GM23338 (cell line): ENCODE data around the gene C17orf107. TPM values are rescaled to one million over a fixed set of nuclear protein-coding genes. Genes with fewer than 3 reads are reported as not detected.

Source experiments
- ATAC-seq: fragments of 200-7000 bp; cut with Tn5 transposase; 3 replicates; pipeline ENCODE4 v1.9.1; 2020
- DNase-seq: peaks from one replicate; pipeline ENCODE4 v3.0.0-alpha.2; 2015; ENCODE audit warnings: low spot score
- H2AFZ ChIP-seq: fragments of 200-600 bp; sonication (generic); 2 replicates; pipeline ENCODE4 v1.8.0; 2016; ENCODE audit warnings: antibody characterized with exemption, mild to moderate bottlenecking, moderate library complexity
- H3F3A ChIP-seq: fragments of 200-600 bp; sonication (generic); replicated peaks from 2 replicates; pipeline ENCODE4 v1.8.0; 2017; ENCODE audit warnings: antibody characterized with exemption, mixed run types, low read depth
- H3K27ac ChIP-seq: fragments of 200-600 bp; sonication (generic); 2 replicates; pipeline ENCODE4 v1.6.1; 2016; ENCODE audit warnings: low read depth
- H3K27me3 ChIP-seq: fragments of 200-600 bp; sonication (generic); 2 replicates; pipeline ENCODE4 v1.8.0; 2016; ENCODE audit warnings: mild to moderate bottlenecking, mixed run types, moderate library complexity; ENCODE audit not compliant: insufficient read depth
- H3K36me3 ChIP-seq: fragments of 200-600 bp; sonication (generic); 2 replicates; pipeline ENCODE4 v1.8.0; 2016; ENCODE audit warnings: mild to moderate bottlenecking; ENCODE audit not compliant: insufficient read depth
- H3K4me1 ChIP-seq: fragments of 200-600 bp; sonication (generic); 2 replicates; pipeline ENCODE4 v1.8.0; 2016; ENCODE audit warnings: mild to moderate bottlenecking, moderate library complexity; ENCODE audit not compliant: insufficient read depth
- H3K4me2 ChIP-seq: fragments of 200-600 bp; sonication (generic); 2 replicates; pipeline ENCODE4 v1.7.1; 2017; ENCODE audit warnings: mixed run types
- H3K4me3 ChIP-seq: fragments of 200-600 bp; sonication (generic); 2 replicates; pipeline ENCODE4 v1.6.1; 2016; ENCODE audit warnings: mixed run types
- H3K79me2 ChIP-seq: fragments of 200-600 bp; sonication (generic); replicated peaks from 2 replicates; pipeline ENCODE4 v1.8.0; 2017; ENCODE audit warnings: mild to moderate bottlenecking; ENCODE audit not compliant: insufficient read depth
- H3K9me2 ChIP-seq: fragments of 200-600 bp; sonication (generic); 2 replicates; pipeline ENCODE4 v1.8.0; 2017; ENCODE audit not compliant: insufficient read depth
- H4K20me1 ChIP-seq: fragments of 200-600 bp; sonication (generic); replicated peaks from 2 replicates; pipeline ENCODE4 v1.8.0; 2017; ENCODE audit warnings: mild to moderate bottlenecking; ENCODE audit not compliant: insufficient read depth
- H3K27ac Mint-ChIP-seq: 2 replicates; pipeline ENCODE4 v1.8.0; 2020; ENCODE audit warnings: inconsistent platforms, mild to moderate bottlenecking, moderate library complexity, mixed read lengths
- H3K27me3 Mint-ChIP-seq: 3 replicates; pipeline ENCODE4 v1.8.0; 2022; ENCODE audit warnings: low read depth, mild to moderate bottlenecking, moderate library complexity, mixed read lengths, inconsistent platforms; ENCODE audit not compliant: insufficient read depth, poor library complexity
- H3K36me3 Mint-ChIP-seq: 3 replicates; pipeline ENCODE4 v1.8.0; 2021; ENCODE audit warnings: low read depth, mild to moderate bottlenecking, inconsistent platforms, moderate library complexity, mixed read lengths
- H3K4me1 Mint-ChIP-seq: 3 replicates; pipeline ENCODE4 v1.8.0; 2020; ENCODE audit warnings: mild to moderate bottlenecking, inconsistent platforms, mixed read lengths
- H3K4me3 Mint-ChIP-seq: 3 replicates; pipeline ENCODE4 v1.8.0; 2021; ENCODE audit warnings: moderate library complexity, mild to moderate bottlenecking, inconsistent platforms, mixed read lengths
- H3K9me3 Mint-ChIP-seq: 3 replicates; pipeline ENCODE4 v1.8.0; 2020; ENCODE audit warnings: moderate library complexity, mild to moderate bottlenecking, inconsistent platforms, mixed read lengths
- CREB1 ChIP-seq: fragments of 250-450 bp; sonication (Bioruptor Pico); IDR thresholded peaks from 2 replicates; pipeline ENCODE4 v1.5.0; 2020; ENCODE audit warnings: low read depth, mild to moderate bottlenecking, moderate library complexity
- ETS1 ChIP-seq: IDR thresholded peaks from 2 replicates; pipeline ENCODE4 v1.6.1; 2016; ENCODE audit warnings: antibody characterized with exemption
- EZH2 ChIP-seq: fragments of 200-600 bp; sonication (generic); IDR thresholded peaks from one replicate; pipeline ENCODE4 v1.8.0; 2017; ENCODE audit warnings: antibody characterized with exemption, mild to moderate bottlenecking, low read depth; ENCODE audit not compliant: unreplicated experiment
- EZH2phosphoT487 ChIP-seq: fragments of 200-600 bp; sonication (generic); IDR thresholded peaks from one replicate; pipeline ENCODE4 v1.8.1; 2018; ENCODE audit warnings: antibody characterized with exemption; ENCODE audit not compliant: unreplicated experiment
- JUNB ChIP-seq: IDR thresholded peaks from one replicate; pipeline ENCODE4 v1.6.1; 2016; ENCODE audit warnings: antibody characterized with exemption; ENCODE audit not compliant: unreplicated experiment
- NANOG ChIP-seq: IDR thresholded peaks from 2 replicates; pipeline ENCODE4 v1.6.1; 2016; ENCODE audit warnings: antibody characterized with exemption, borderline replicate concordance
- POLR2AphosphoS5 ChIP-seq: IDR thresholded peaks from 2 replicates; pipeline ENCODE4 v1.6.1; 2016; ENCODE audit warnings: antibody characterized with exemption, low read depth
- REST ChIP-seq: IDR thresholded peaks from one replicate; pipeline ENCODE4 v1.6.1; 2018; ENCODE audit warnings: antibody characterized with exemption; ENCODE audit not compliant: unreplicated experiment
- STAT1 ChIP-seq: IDR thresholded peaks from one replicate; pipeline ENCODE4 v1.6.1; 2016; ENCODE audit warnings: antibody characterized with exemption; ENCODE audit not compliant: unreplicated experiment
- ZNF114 ChIP-seq: fragments of 250-450 bp; sonication (Bioruptor Pico); IDR thresholded peaks from 2 replicates; pipeline ENCODE4 v1.5.0; 2020; ENCODE audit warnings: mild to moderate bottlenecking, moderate library complexity
- ZNF331 ChIP-seq: fragments of 250-450 bp; sonication (Bioruptor Pico); IDR thresholded peaks from 2 replicates; pipeline ENCODE4 v1.5.0; 2020; ENCODE audit warnings: low read depth, mild to moderate bottlenecking, moderate library complexity
- ZNF462 ChIP-seq: fragments of 250-450 bp; sonication (Bioruptor Pico); IDR thresholded peaks from 2 replicates; pipeline ENCODE4 v1.5.0; 2020; ENCODE audit warnings: mild to moderate bottlenecking, moderate library complexity
- polyA plus RNA-seq: library from polyadenylated mRNA; unstranded; fragments of >200 nt; fragmentation: Nextera tagmentation; extraction: Ambion mirVana; gene quantifications from 2 replicates; pipeline ENCODE4 v1.2.1, GENCODE V29; 2016
- total RNA-seq: library from RNA; depleted of rRNA; stranded (reverse); fragments of >200 nt; shearing (Covaris generic); gene quantifications from 2 replicates; pipeline ENCODE4 v1.2.3, GENCODE V29; 2014
- TF ChIP-seq, protein P1 (sequence below), 2 experiments: fragments of 200-600 bp in 1 of 2; sonication (generic) in 1 of 2; conservative IDR thresholded peaks; 2 replicates each; pipeline versions ENCODE4 v1.5.1 to v1.6.1; 2016 to 2017; ENCODE audit warnings: antibody characterized with exemption in 2 of 2, low read depth in 2 of 2, mild to moderate bottlenecking in 2 of 2, moderate library complexity in 1 of 2

The C17orf107 gene
- total and polyA plus RNA-seq, 2 experiments from 2014 or later: 1.9 to 5.9 TPM

GRCh38 chr17:4898351-4898750, 985 bp upstream of the C17orf107 start:
- Histone ChIP-seq H3F3A (peaks cover 37% of the 10 kb centered on the region), H2AFZ (no peak overlapping the region), H4K20me1 (no peaks in the 10 kb centered on the region), H3K9me2 (no peaks in the 10 kb centered on the region), H3K4me1 (0 out of 2 replicates have a peak, but pooled peaks cover 5% of the 10 kb centered on the region), H3K4me2 (peak overlapping the region; percentile 95), H3K36me3 (no peaks in the 10 kb centered on the region; the same call in 1 of the 2 replicates), H3K79me2 (no peaks in the 10 kb centered on the region), H3K4me3 (peak overlapping the region; percentile 77; the same call in 1 of the 2 replicates), H3K27me3 (peaks cover 9% of the 10 kb centered on the region), H3K27ac (no peak overlapping the region)
- TF ChIP-seq JUNB (no peak), STAT1 (no peak), ZNF331 (CRISPR knock-in tag) (no peak), NANOG (no peak), POLR2AphosphoS5 (no peak), CREB1 (no peak), ETS1 (no peak), EZH2phosphoT487 (no peak), ZNF462 (no peak), REST (no peak), EZH2 (no peak), ZNF114 (CRISPR knock-in tag) (no peak)
- TF ChIP-seq, protein P1, sequence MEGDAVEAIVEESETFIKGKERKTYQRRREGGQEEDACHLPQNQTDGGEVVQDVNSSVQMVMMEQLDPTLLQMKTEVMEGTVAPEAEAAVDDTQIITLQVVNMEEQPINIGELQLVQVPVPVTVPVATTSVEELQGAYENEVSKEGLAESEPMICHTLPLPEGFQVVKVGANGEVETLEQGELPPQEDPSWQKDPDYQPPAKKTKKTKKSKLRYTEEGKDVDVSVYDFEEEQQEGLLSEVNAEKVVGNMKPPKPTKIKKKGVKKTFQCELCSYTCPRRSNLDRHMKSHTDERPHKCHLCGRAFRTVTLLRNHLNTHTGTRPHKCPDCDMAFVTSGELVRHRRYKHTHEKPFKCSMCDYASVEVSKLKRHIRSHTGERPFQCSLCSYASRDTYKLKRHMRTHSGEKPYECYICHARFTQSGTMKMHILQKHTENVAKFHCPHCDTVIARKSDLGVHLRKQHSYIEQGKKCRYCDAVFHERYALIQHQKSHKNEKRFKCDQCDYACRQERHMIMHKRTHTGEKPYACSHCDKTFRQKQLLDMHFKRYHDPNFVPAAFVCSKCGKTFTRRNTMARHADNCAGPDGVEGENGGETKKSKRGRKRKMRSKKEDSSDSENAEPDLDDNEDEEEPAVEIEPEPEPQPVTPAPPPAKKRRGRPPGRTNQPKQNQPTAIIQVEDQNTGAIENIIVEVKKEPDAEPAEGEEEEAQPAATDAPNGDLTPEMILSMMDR (conservative IDR thresholded peaks at IDR 0.05; ENCODE audit: low read depth in 2 of 2): no peak
- peaks cover 21% of the 10 kb centered on the region for H3K4me1 Mint-ChIP-seq
- ATAC-seq (no peak), DNase-seq (no peak)
- peak overlapping the region; percentile 74; the same call in 1 of the 2 replicates for H3K27ac Mint-ChIP-seq
- H3K4me3 Mint-ChIP-seq: peak overlapping the region; percentile 72
- peaks cover 14% of the 10 kb centered on the region; the same call in 2 of the 3 replicates for H3K36me3 Mint-ChIP-seq
- H3K27me3 Mint-ChIP-seq: peaks cover 31% of the 10 kb centered on the region
- no peaks in the 10 kb centered on the region for H3K9me3 Mint-ChIP-seq
